HFFc6 (cell line): ENCODE results near the gene RIPOR1. TPM values are rescaled to one million over a fixed set of nuclear protein-coding genes. Genes with fewer than 3 reads are reported as not detected.

Experiments
- DNase-seq: peaks from one replicate; pipeline ENCODE4 v3.0.0-alpha.2; 2018
- H3K27ac Mint-ChIP-seq: 2 replicates; pipeline ENCODE4 v1.8.0; 2020; ENCODE audit warnings: mild to moderate bottlenecking, mixed read lengths
- H3K27me3 Mint-ChIP-seq: 2 replicates; pipeline ENCODE4 v1.8.0; 2021; ENCODE audit warnings: mild to moderate bottlenecking, moderate library complexity, mixed read lengths; ENCODE audit not compliant: insufficient read depth
- H3K36me3 Mint-ChIP-seq: 2 replicates; pipeline ENCODE4 v1.8.0; 2021; ENCODE audit warnings: low read depth, mixed read lengths
- H3K4me1 Mint-ChIP-seq: 2 replicates; pipeline ENCODE4 v1.8.0; 2020; ENCODE audit warnings: low read depth, mixed read lengths
- H3K4me3 Mint-ChIP-seq: 2 replicates; pipeline ENCODE4 v1.8.0; 2020; ENCODE audit warnings: mild to moderate bottlenecking, moderate library complexity, mixed read lengths
- H3K9me3 Mint-ChIP-seq: 2 replicates; pipeline ENCODE4 v1.8.0; 2020; ENCODE audit warnings: mild to moderate bottlenecking, mixed read lengths
- total RNA-seq, 6 experiments: library from RNA; stranded (reverse); fragmentation: NEBNext Ultra II Directional; extraction: Animal tissue kit (Norgen Biotek cat#: 25700); gene quantifications; 2 replicates in 1 of 6; 3 replicates in 5 of 6; pipeline ENCODE4 v1.2.3, GENCODE V29; 2021
- TF ChIP-seq, protein P1 (sequence below): fragments of 200-600 bp; sonication (generic); IDR thresholded peaks from 2 replicates; pipeline ENCODE4 v1.5.0; 2021; ENCODE audit warnings: antibody characterized with exemption, mild to moderate bottlenecking

RIPOR1 gene
- total RNA-seq, 6 experiments from 2014 or later, result 72.2 to 101 (median 82.9) TPM

DNA sequence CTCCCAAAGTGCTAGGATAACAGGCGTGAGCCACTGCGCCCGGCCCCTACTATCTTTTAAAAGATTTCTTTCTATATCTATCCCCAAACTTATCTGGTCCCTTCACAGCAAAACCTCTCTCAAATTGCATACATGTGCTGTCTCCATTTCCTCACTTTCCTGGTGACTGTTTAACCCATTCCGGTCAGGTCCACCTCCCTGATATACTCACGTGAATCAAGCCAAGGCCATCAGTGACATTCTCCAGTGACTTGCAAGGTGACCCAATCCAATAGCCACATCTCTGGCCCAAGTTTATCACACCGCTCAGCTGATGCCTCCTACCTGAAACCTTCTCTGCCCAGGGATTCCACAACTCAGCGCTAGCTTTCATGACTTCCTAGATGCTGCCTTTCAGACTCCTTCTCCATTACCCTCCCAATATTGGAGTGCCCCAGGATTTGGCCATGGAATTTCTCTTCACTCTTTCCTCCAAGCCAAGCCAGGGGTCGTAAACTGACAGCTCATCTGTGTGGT is 32.3 kb downstream of the RIPOR1 start:
- H3K9me3 Mint-ChIP-seq, result no peaks in the 10 kb centered on the region
- TF ChIP-seq, protein P1, sequence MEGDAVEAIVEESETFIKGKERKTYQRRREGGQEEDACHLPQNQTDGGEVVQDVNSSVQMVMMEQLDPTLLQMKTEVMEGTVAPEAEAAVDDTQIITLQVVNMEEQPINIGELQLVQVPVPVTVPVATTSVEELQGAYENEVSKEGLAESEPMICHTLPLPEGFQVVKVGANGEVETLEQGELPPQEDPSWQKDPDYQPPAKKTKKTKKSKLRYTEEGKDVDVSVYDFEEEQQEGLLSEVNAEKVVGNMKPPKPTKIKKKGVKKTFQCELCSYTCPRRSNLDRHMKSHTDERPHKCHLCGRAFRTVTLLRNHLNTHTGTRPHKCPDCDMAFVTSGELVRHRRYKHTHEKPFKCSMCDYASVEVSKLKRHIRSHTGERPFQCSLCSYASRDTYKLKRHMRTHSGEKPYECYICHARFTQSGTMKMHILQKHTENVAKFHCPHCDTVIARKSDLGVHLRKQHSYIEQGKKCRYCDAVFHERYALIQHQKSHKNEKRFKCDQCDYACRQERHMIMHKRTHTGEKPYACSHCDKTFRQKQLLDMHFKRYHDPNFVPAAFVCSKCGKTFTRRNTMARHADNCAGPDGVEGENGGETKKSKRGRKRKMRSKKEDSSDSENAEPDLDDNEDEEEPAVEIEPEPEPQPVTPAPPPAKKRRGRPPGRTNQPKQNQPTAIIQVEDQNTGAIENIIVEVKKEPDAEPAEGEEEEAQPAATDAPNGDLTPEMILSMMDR, result no peak
- H3K36me3 Mint-ChIP-seq, result 0 out of 2 replicates have a peak, but pooled peaks cover 4% of the 10 kb centered on the region
- peak overlapping the region; percentile 87 for H3K27ac Mint-ChIP-seq
- peak overlapping the region; percentile 90 for H3K4me3 Mint-ChIP-seq
- H3K4me1 Mint-ChIP-seq, result peaks cover 31% of the 10 kb centered on the region
- no peak for DNase-seq
- no peaks in the 10 kb centered on the region for H3K27me3 Mint-ChIP-seq

DNA sequence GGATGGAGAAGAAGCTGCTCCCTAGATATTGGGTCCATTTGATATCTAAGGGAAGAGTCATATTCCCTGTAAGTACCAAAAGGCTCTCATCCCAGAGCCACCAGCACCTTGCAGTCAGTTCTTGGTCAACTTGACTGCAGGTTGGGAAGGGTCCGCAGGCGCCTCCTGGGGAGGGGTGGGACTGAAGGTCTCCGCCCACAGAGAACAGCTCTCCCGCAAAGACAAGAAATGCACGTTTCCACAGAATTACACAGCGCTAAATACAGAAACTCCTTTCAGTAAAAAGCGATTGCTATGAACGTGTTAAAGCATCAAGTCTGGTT is 32.8 kb downstream of the RIPOR1 start:
- peak overlapping the region; percentile 87 for H3K27ac Mint-ChIP-seq
- H3K4me3 Mint-ChIP-seq, result peak overlapping the region; percentile 90
- 0 out of 2 replicates have a peak, but pooled peaks cover 4% of the 10 kb centered on the region for H3K36me3 Mint-ChIP-seq
- no peaks in the 10 kb centered on the region for H3K27me3 Mint-ChIP-seq
- no peak for DNase-seq
- no peaks in the 10 kb centered on the region for H3K9me3 Mint-ChIP-seq
- TF ChIP-seq, protein P1, result no peak
- H3K4me1 Mint-ChIP-seq, result peaks cover 26% of the 10 kb centered on the region

DNA sequence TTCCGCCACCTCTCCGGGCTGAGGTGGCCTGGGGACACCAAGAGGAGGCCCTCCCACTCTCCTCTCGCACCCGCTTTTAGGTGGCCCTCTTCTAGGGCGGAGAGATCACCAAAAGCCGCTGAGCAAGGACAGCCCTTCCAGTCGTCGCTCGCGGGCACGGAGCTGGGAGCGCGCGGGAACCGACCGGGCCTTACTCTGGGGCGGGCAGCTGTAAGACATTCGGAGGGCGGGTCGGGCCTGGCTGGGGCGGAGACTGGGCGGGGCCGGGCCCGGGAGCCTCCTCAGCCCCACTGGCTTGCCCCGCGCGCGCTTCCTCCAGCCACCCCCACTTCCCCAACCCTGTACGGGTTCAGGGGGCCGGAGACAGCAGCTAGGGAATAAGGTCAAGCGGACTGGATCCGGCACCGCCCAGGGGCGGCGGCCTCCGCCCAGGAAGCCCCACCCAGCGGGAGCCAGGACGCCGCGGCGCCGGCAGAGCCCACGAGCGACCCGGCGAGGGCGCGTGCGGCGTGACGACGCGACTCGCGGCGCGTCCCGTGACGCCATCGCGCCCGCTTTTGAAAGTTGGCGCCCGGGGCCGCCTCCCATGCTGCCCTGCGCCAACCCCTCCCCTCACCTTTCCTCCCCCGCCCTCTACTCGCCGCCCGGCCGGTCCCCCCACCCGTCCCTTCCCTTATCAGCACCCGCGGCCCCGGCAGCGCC is 33.3 kb downstream of the RIPOR1 start:
- Mint-ChIP-seq H3K27ac (peak overlapping the region; percentile 87), H3K4me3 (peak overlapping the region; percentile 90), H3K4me1 (peaks cover 28% of the 10 kb centered on the region), H3K27me3 (no peaks in the 10 kb centered on the region), H3K36me3 (0 out of 2 replicates have a peak, but pooled peaks cover 4% of the 10 kb centered on the region), H3K9me3 (no peaks in the 10 kb centered on the region)
- DNase-seq, result peak; percentile 95
- TF ChIP-seq, protein P1, result no peak

DNA sequence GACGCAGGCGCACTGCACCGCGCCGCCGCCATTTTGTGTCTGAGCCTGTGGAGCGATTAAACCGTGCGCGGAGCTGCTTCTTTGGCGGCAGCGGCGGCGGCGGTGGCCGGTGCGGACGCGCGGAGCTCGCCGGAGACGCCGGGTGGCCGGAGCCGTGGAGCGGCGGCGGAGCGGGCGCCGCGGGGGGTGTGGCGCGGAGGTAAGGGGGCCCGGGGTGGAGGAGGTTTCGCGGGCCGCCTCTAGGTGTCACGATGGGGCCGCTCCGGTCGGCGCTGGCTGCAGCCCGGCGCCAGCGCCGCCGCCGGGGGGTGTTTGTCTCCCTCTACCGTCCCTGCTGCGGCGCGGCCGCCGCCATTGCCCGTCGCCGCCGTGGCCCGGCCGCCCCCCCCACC is 33.9 kb downstream of the RIPOR1 start, which contains the start of gene CTCF:
TSS of gene CTCF (plus strand) at position 1 of the 392 bp plus-strand sequence. CDS start 48,307 bp downstream, outside the sequence.
- Mint-ChIP-seq H3K27ac (peak within 1 kb of the TSS; percentile 87), H3K36me3 (0 out of 2 replicates have a peak, but pooled peaks cover 4% of the 10 kb centered on the region), H3K27me3 (no peaks in the 10 kb centered on the region), H3K4me3 (peak within 1 kb of the TSS; percentile 90), H3K9me3 (no peaks in the 10 kb centered on the region), H3K4me1 (peaks cover 31% of the 10 kb centered on the region)
- peak; percentile 72 for DNase-seq
- TF ChIP-seq, protein P1, result peak; percentile 58

DNA sequence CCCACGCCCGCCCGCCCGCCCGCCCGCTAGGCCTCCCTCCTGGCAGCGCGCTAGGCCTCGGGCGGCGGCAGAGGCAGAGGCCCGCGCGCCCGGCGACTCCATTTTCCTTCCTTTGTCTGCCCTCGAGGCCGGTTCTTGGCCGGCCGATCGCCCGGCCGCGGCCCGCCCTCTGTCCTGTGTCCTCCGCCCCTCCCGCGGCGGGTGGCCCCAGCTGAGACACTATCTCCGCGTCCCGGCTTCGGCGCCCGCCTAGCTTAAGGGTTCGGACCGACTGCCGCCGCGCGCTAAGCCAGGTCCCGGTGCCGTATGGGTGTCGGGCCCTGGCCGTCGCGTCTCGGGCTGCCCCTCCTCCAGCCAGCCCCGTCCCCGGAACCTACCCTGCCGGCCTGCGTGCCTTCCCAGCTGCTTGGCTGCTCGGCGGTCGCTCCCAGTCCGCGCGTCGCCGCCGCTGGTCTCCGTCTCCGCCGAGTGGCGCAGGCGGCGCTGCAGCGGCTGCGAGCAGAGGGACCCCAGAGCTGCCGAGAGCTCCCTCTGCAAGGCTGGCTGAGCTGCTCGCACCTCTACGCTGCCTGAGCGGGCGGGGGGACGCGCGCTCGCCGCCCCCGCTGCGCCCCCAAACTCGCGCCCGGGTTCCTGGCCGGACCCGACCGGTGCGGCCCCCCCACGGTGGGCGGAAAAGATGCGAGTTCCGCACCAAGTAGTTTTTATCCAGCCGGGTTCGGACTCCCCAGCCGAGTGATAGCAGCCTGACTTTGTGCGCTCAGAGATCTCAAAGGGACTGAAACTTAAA is 34.5 kb downstream of the RIPOR1 start:
- H3K4me3 Mint-ChIP-seq, result peak overlapping the region; percentile 87
- TF ChIP-seq, protein P1, result peak; percentile 49; the same call in 1 of the 2 replicates
- no peaks in the 10 kb centered on the region for H3K9me3 Mint-ChIP-seq
- H3K4me1 Mint-ChIP-seq, result peaks cover 31% of the 10 kb centered on the region
- peak; percentile 33 for DNase-seq
- 0 out of 2 replicates have a peak, but pooled peaks cover 4% of the 10 kb centered on the region for H3K36me3 Mint-ChIP-seq
- peak overlapping the region; percentile 89 for H3K27ac Mint-ChIP-seq
- H3K27me3 Mint-ChIP-seq, result no peaks in the 10 kb centered on the region
